OCI-LY3 (cell line): ENCODE measurements around the gene SYNCRIP.

Source experiments
- H2AFZ ChIP-seq: fragments of 200-600, 300-600 bp; shearing (Covaris generic); 2 replicates; pipeline ENCODE4 v1.6.0; 2014; ENCODE audit warnings: antibody characterized with exemption, low read depth, low read length
- H3K27ac ChIP-seq: fragments of 200-600, 300-600 bp; sonication (generic); 2 replicates; pipeline ENCODE4 v1.5.1; 2014; ENCODE audit warnings: mild to moderate bottlenecking, low read length, moderate library complexity, mixed read lengths
- H3K27me3 ChIP-seq: fragments of 200-600, 300-600 bp; sonication (generic); 2 replicates; pipeline ENCODE4 v1.6.1; 2014; ENCODE audit warnings: low read depth, low read length, mixed read lengths
- H3K36me3 ChIP-seq: fragments of 200-600, 300-600 bp; sonication (generic); replicated peaks from 2 replicates; pipeline ENCODE3; 2014; ENCODE audit warnings: low read depth, low read length, mixed read lengths
- H3K4me1 ChIP-seq: fragments of 300-600, 200-600 bp; sonication (generic); 2 replicates; pipeline ENCODE4 v1.6.1; 2014; ENCODE audit warnings: low read length, mixed read lengths
- H3K4me2 ChIP-seq: fragments of 200-600, 300-600 bp; sonication (generic); 2 replicates; pipeline ENCODE4 v1.6.1; 2014; ENCODE audit warnings: low read length, mixed read lengths
- H3K4me3 ChIP-seq: fragments of 300-600, 200-600 bp; sonication (generic); 2 replicates; pipeline ENCODE4 v1.5.1; 2014; ENCODE audit warnings: antibody characterized with exemption, mild to moderate bottlenecking, low read length, moderate library complexity
- H3K79me2 ChIP-seq: fragments of 300-600, 200-600 bp; shearing (Covaris generic); 2 replicates; pipeline ENCODE4 v1.6.1; 2014; ENCODE audit warnings: mild to moderate bottlenecking, low read length, mixed read lengths
- H3K9ac ChIP-seq: fragments of 300-600, 200-600 bp; shearing (Covaris generic); 2 replicates; pipeline ENCODE4 v1.6.0; 2014; ENCODE audit warnings: mild to moderate bottlenecking, low read length, moderate library complexity
- H3K9me3 ChIP-seq: fragments of 200-600, 300-600 bp; shearing (Covaris generic); 2 replicates; pipeline ENCODE4 v1.6.1; 2014; ENCODE audit warnings: low read length, mixed read lengths; ENCODE audit not compliant: insufficient read depth
- H4K20me1 ChIP-seq: fragments of 200-600, 300-600 bp; sonication (generic); 2 replicates; pipeline ENCODE4 v1.6.1; 2016; ENCODE audit warnings: low read length, mixed read lengths; ENCODE audit not compliant: insufficient read depth
- EZH2phosphoT487 ChIP-seq: fragments of 200-600 bp; shearing (Covaris generic); IDR thresholded peaks from 2 replicates; pipeline ENCODE4 v1.6.1; 2018; ENCODE audit warnings: antibody characterized with exemption, mixed run types, low read depth
- TF ChIP-seq, protein P1 (sequence below): fragments of 200-600, 300-600 bp; sonication (generic); IDR thresholded peaks from 2 replicates; pipeline ENCODE4 v1.5.1; 2014; ENCODE audit warnings: antibody characterized with exemption, low read length, low read depth

SYNCRIP gene

DNA sequence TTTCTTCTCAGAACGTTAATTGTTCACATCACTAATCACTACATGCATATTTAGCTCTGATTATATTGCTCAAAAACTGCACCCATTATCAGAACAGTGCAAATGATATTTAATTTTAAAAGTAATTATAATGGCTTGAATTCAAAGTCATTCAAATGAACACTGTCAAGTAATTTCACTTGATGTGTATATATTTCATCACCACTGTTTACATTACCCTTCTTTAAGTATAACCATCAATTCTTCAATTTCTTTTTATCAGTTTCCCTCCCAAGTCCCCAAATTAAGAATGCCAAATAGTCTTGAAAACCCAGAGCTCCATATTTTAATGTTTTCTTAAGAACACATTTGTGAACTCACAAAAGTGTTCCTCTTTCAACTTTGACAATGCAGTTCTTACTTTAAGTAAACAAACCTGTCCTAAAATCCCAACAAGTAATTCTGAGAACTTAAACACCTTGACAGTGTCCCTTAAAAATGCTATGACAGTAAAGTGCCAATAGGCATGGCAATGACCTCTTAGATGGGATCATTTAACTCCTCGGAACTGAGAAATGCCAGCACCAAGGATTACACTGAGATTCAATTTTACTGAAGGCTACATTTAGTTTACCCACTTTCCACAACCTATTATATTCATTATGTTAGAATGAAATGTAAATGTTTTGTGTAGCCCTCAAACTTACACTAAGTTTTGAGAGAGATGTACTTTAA lies 32.3 kb downstream of the SYNCRIP start:
- TF ChIP-seq, protein P1, sequence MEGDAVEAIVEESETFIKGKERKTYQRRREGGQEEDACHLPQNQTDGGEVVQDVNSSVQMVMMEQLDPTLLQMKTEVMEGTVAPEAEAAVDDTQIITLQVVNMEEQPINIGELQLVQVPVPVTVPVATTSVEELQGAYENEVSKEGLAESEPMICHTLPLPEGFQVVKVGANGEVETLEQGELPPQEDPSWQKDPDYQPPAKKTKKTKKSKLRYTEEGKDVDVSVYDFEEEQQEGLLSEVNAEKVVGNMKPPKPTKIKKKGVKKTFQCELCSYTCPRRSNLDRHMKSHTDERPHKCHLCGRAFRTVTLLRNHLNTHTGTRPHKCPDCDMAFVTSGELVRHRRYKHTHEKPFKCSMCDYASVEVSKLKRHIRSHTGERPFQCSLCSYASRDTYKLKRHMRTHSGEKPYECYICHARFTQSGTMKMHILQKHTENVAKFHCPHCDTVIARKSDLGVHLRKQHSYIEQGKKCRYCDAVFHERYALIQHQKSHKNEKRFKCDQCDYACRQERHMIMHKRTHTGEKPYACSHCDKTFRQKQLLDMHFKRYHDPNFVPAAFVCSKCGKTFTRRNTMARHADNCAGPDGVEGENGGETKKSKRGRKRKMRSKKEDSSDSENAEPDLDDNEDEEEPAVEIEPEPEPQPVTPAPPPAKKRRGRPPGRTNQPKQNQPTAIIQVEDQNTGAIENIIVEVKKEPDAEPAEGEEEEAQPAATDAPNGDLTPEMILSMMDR = no peak
- TF ChIP-seq EZH2phosphoT487 = no peak
- no peak overlapping the region for H3K27ac ChIP-seq
- no peak overlapping the region for H2AFZ ChIP-seq
- H3K27me3 ChIP-seq = no peaks in the 10 kb centered on the region
- no peak overlapping the region for H3K4me3 ChIP-seq
- H4K20me1 ChIP-seq = peaks cover 9% of the 10 kb centered on the region; the same call in 1 of the 2 replicates
- no peaks in the 10 kb centered on the region for H3K4me1 ChIP-seq
- peaks cover 63% of the 10 kb centered on the region for H3K36me3 ChIP-seq
- peaks cover 65% of the 10 kb centered on the region for H3K79me2 ChIP-seq
- H3K9ac ChIP-seq = no peak overlapping the region
- no peaks in the 10 kb centered on the region for H3K9me3 ChIP-seq
- no peak overlapping the region for H3K4me2 ChIP-seq

DNA sequence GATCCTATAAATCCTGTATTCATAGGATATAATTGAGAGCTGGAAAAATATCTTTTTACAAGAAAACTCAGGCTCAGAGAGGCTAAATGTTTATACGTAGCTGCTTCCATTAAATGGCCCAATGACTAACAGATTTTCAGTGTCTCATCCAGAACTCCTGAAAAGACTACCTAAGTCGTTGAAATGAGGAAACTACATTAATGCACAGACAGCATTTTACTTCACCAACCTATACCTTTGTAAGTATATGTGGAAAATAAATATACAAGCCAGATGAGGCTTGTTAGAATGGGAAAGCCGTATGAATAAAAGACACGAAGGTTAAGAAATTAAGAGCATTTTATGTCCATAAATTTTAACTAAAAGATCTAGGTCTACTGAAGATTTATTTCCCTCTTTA lies 40.6 kb downstream of the SYNCRIP start:
- Histone ChIP-seq H3K36me3 (peaks cover 5% of the 10 kb centered on the region), H3K79me2 (no peaks in the 10 kb centered on the region; the same call in 1 of the 2 replicates), H2AFZ (no peak overlapping the region), H3K4me1 (no peaks in the 10 kb centered on the region), H3K4me3 (no peak overlapping the region), H3K27me3 (no peaks in the 10 kb centered on the region), H3K27ac (no peak overlapping the region), H3K4me2 (no peak overlapping the region), H3K9me3 (no peaks in the 10 kb centered on the region), H3K9ac (no peak overlapping the region), H4K20me1 (no peaks in the 10 kb centered on the region)
- TF ChIP-seq, protein P1 = no peak
- TF ChIP-seq EZH2phosphoT487 = no peak

DNA sequence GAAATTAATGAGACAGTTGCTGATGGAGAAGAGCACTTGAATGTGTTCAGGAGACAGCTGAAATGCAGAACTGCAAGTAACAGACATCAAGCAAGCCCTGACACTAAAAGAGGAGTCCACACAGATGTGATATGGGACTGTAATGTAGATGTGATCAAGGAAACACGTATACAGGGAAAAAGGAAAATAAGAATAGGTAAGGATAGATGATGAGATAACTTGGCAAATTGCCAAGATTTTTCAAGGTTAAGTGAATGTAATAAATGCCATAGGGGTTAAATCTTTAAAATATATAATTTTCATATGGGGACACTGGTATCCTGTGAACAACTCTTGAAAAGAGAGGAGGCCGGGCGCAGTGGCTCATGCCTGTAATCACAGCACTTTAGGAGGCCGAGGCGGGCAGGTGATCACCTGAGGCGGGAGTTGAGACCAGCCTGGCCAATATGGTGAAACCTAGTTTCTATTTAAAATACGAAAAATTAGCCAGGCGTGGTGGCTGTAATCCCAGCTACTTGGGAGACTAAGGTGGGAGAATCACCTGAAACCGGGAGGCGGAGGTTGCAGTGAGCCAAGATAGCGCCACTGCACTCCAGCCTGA lies 41.9 kb downstream of the SYNCRIP start:
- H2AFZ ChIP-seq = no peak overlapping the region
- H3K9ac ChIP-seq = no peak overlapping the region
- no peaks in the 10 kb centered on the region for H3K27me3 ChIP-seq
- H3K9me3 ChIP-seq = no peaks in the 10 kb centered on the region
- no peak overlapping the region for H3K4me3 ChIP-seq
- no peak overlapping the region for H3K4me2 ChIP-seq
- H3K27ac ChIP-seq = no peak overlapping the region
- TF ChIP-seq, protein P1 = no peak
- TF ChIP-seq EZH2phosphoT487 = no peak
- no peaks in the 10 kb centered on the region for H4K20me1 ChIP-seq
- no peaks in the 10 kb centered on the region; the same call in 1 of the 2 replicates for H3K4me1 ChIP-seq
- peaks cover 4% of the 10 kb centered on the region for H3K36me3 ChIP-seq
- H3K79me2 ChIP-seq = no peaks in the 10 kb centered on the region; the same call in 1 of the 2 replicates

DNA sequence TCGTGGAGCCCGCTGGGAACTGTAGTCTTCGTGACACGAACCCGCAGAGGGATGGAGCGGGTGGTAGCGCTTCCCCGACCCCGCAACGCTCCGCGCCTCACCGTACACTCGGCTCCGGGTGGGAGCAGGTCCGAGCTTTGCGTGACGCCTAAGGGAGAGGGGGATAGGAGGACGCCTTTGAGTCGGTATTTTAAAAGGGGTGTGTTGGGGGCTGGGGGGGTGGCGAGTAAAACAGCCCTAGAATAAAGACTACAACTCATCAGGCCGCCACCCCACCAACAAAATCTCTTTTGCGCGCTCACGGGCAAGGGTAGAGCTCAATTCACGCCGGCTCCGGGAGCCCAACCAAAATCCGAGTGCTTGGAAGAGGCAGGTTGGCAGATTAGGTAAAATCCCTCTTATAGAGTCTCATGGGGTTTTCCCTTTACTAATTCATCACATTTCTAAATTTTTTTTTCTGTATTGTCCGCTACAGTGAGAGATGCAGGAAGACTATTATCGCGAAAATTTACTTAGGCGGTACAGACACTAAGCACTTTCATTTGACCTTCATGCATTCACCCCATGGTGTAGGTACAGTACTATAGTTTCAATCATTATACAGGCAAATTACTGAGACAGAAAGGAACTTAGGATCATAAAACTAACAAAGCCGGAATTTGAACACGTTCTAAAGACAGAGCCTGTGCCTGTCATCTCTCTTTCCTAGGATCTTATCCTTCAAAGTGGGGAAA lies 48.3 kb downstream of the SYNCRIP start:
- Histone ChIP-seq H4K20me1 (no peaks in the 10 kb centered on the region), H3K9ac (peak overlapping the region; percentile 87), H3K4me2 (peak overlapping the region; percentile 74), H3K4me3 (peak overlapping the region; percentile 93), H2AFZ (peak overlapping the region; percentile 61; the same call in 1 of the 2 replicates), H3K36me3 (peaks cover 4% of the 10 kb centered on the region), H3K4me1 (peaks cover 13% of the 10 kb centered on the region), H3K79me2 (peaks cover 26% of the 10 kb centered on the region), H3K9me3 (no peaks in the 10 kb centered on the region), H3K27ac (peak overlapping the region; percentile 91), H3K27me3 (no peaks in the 10 kb centered on the region)
- no peak for TF ChIP-seq EZH2phosphoT487
- TF ChIP-seq, protein P1 = no peak
